C4-2B (cell line): ENCODE results near the gene UPP1.

ENCODE experiments used
- ZFX ChIP-seq: fragments of 450-650 bp; IDR thresholded peaks from 2 replicates; pipeline ENCODE4 v1.6.1; 2017
- TF ChIP-seq, protein P1 (sequence below): fragments of 450-650 bp; conservative IDR thresholded peaks from 2 replicates; pipeline ENCODE4 v1.5.1; 2017; ENCODE audit warnings: mild to moderate bottlenecking

GRCh38 chr7:48042216-48042615 is 46.8 kb upstream of the UPP1 start:
- TF ChIP-seq, protein P1, sequence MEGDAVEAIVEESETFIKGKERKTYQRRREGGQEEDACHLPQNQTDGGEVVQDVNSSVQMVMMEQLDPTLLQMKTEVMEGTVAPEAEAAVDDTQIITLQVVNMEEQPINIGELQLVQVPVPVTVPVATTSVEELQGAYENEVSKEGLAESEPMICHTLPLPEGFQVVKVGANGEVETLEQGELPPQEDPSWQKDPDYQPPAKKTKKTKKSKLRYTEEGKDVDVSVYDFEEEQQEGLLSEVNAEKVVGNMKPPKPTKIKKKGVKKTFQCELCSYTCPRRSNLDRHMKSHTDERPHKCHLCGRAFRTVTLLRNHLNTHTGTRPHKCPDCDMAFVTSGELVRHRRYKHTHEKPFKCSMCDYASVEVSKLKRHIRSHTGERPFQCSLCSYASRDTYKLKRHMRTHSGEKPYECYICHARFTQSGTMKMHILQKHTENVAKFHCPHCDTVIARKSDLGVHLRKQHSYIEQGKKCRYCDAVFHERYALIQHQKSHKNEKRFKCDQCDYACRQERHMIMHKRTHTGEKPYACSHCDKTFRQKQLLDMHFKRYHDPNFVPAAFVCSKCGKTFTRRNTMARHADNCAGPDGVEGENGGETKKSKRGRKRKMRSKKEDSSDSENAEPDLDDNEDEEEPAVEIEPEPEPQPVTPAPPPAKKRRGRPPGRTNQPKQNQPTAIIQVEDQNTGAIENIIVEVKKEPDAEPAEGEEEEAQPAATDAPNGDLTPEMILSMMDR, result no peak
- TF ChIP-seq ZFX, result no peak
